ENCODE results near the gene SFTA2. TPM values are rescaled to one million over a fixed set of nuclear protein-coding genes. Genes with fewer than 3 reads are reported as not detected.

SFTA2 gene
- total RNA-seq, 1 experiment from 2014 or later: not detected

GRCh38 chr6:30901436-30901835, 30.5 kb downstream of the SFTA2 start:
- Histone ChIP-seq H2BK120ac (ENCODE audit: low read depth, low read length, poor library complexity, severe bottlenecking) (no peak overlapping the region), H2BK12ac (ENCODE audit: insufficient read length, low read depth, low read length) (no peak overlapping the region), H3K79me2 (ENCODE audit: insufficient read depth, low read length) (no peaks in the 10 kb centered on the region), H3K9ac (ENCODE audit: extremely low read depth, insufficient read length, low read length) (no peak overlapping the region), H3K18ac (ENCODE audit: insufficient read length, low read depth, low read length) (no peak overlapping the region), H2AK5ac (ENCODE audit: insufficient read length, low read length) (no peak overlapping the region), H3K27me3 (ENCODE audit: insufficient read depth, low read length) (no peaks in the 10 kb centered on the region), H2AFZ (ENCODE audit: low read length) (no peak overlapping the region), H3K23ac (ENCODE audit: insufficient read length, low read depth, low read length) (no peak overlapping the region), H2BK20ac (ENCODE audit: low read depth, low read length, poor library complexity, severe bottlenecking) (no peak overlapping the region), H2BK15ac (ENCODE audit: low read depth, low read length) (no peak overlapping the region), H3K56ac (ENCODE audit: insufficient read length, low read depth, low read length) (no peak overlapping the region), H4K20me1 (ENCODE audit: control insufficient read depth, insufficient read depth, insufficient read length) (no peaks in the 10 kb centered on the region), H3K27ac (ENCODE audit: insufficient read length, low read depth, low read length) (no peak overlapping the region), H3K4me1 (ENCODE audit: insufficient read depth, low read length) (no peaks in the 10 kb centered on the region), H3K4ac (ENCODE audit: low read depth, low read length) (no peak overlapping the region), H3K9me3 (ENCODE audit: control insufficient read depth, low read depth, low read length) (no peaks in the 10 kb centered on the region), H3K14ac (ENCODE audit: insufficient read depth, low read length) (no peak overlapping the region), H2BK5ac (ENCODE audit: insufficient read length, low read length) (no peak overlapping the region), H3K23me2 (ENCODE audit: insufficient read length, low read depth, low read length, poor library complexity, severe bottlenecking) (no peaks in the 10 kb centered on the region), H4K8ac (replicated peaks; ENCODE audit: insufficient read length, low read depth, low read length) (no peak overlapping the region), H4K91ac (ENCODE audit: insufficient read length, low read depth, low read length) (no peak overlapping the region), H3T11ph (ENCODE audit: low read length) (no peak overlapping the region), H3K4me2 (ENCODE audit: insufficient read depth, insufficient read length, low read length) (no peak overlapping the region), H3K79me1 (ENCODE audit: insufficient read depth, low read depth, low read length, poor library complexity, severe bottlenecking) (no peaks in the 10 kb centered on the region), H4K5ac (ENCODE audit: insufficient read length, low read depth, low read length) (no peak overlapping the region)
- no peak for DNase-seq
- peaks cover 25 to 38% (median 36%) of the 10 kb centered on the region in 3 experiments; a peak in 6 of 7 replicates for H3K36me3 Mint-ChIP-seq (ENCODE audit: insufficient read depth in 1 of 3, low read depth in 3 of 3)
- H3K27me3 Mint-ChIP-seq (ENCODE audit: low read depth): no peaks in the 10 kb centered on the region; the same call in 1 of the 2 replicates
- H3K27ac Mint-ChIP-seq: no peak overlapping the region; a peak in 1 of 7 replicates
- H3K4me3 Mint-ChIP-seq: no peak overlapping the region
- H3K4me1 Mint-ChIP-seq: peaks cover 5 to 11% of the 10 kb centered on the region in 2 experiments
- no peak for TF ChIP-seq CTCF (conservative IDR thresholded peaks at IDR 0.05)
- no peaks in the 10 kb centered on the region for H3K9me3 Mint-ChIP-seq

Data from H9 (cell line).